RCC 7860 (cell line): ENCODE data around the gene MCOLN2.
"Not testable (repeated sequence)": the region's sequence is repeated elsewhere in the genome, so short reads cannot be mapped to it uniquely, and the experiment has no call there.

Experiments used
- DNase-seq: peaks from one replicate; pipeline ENCODE4 v3.0.0-alpha.2; 2015; ENCODE audit warnings: low spot score
- FAIRE-seq: peaks from 2 replicates; lab custom pipeline; 2012; peaks lifted over from hg19 to GRCh38; lab: Jason Lieb, UNC

Gene MCOLN2

DNA sequence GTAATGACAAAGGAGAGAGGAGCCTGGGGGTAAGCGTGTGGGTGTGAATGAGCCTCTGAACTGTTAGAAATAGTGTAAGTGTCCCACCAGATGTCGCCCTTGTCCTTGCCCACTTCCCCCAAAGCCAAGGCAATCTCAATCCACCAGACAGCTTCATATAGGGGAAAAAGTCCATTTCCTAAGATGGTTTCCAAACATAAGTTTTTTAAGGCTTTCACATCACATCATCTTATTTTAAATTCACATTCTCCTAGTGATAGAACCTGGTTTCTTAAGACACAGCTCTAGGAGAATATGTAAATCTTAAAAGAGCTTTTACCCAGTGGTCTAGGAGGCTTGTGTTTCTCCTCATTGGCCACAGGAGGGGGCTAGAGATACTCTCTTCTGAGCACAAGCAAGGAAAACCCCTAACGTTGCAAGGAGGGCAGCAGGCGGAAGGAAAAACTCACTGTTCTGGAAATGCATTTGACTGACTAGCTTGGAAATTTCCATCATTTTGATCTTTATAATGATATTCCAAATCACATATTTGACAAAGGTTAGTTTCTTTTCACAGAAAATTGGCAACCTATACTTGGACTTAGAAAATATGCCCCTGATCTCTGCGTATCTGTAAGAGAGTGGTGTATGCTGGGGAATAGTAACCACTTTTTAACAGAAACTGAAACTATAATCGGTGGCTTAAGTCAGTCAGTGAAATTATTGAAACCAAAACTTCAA, 52.0 kb downstream of the MCOLN2 start:
- peak; percentile 79 for FAIRE-seq

GRCh38 chr1:84941843-84942242, 55.1 kb downstream of the MCOLN2 start:
- FAIRE-seq: no peak
- no peak for DNase-seq

More for the DNA sequence above, 52.0 kb downstream of the MCOLN2 start:
- DNase-seq: peak; percentile 86

DNA sequence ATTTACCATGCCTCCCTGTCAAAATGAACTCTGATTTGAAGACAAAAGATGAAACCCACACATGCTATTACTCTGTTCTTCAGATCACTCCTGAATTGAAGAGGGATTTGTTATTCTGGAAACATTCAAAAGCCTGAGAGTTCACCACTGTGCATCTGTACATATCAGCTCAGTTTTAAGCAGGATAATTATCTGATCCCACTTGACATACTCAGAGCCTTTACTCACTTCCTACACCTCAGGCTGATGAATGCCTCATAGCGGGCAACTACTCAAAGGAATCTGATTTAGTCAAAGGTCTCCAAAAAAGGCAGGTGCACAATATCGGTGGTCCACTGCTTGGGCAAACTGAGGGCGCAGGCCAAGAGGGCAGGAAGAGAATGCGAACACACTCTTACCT, 56.4 kb downstream of the MCOLN2 start:
- DNase-seq: no peak
- no peak for FAIRE-seq

DNA sequence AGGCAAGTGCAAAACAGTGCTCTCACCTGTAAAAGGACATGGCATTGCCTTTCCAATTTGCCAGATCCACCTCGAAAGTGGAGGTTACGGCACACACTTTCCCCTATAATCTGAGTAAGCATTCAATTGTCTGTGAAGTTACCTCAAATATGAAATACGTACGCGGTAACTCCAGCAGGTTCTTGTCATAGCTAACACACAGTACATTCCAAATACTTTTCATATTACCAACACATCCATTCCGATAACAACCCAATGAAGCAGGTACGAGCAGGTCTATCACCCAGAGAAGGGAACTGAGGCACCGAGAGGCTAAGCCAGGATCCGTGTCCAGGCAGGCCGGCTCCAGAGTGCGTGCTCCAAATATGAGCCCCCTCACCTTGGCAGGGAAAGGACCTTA, 57.2 kb downstream of the MCOLN2 start:
- DNase-seq: no peak
- no peak for FAIRE-seq

DNA sequence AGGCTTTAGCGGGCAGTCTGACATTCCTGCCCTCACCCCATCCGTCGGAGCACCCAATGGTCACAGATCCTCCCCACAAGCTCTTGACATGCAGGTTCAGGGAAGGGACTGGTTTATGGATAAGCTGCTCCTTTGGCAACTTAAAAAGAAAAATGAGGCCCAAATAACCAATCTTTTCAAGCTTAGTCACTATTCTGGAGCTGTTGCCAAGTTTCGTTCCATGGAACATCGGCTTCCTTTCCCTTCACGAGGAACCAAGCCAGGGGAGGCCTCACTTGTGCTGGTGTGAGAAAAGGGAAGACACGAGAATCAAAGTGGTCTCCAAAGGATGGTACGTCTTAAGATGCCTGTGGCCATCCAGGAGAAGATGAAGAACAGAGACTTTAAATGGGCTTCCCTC, 57.8 kb downstream of the MCOLN2 start:
- no peak for DNase-seq
- no peak for FAIRE-seq

DNA sequence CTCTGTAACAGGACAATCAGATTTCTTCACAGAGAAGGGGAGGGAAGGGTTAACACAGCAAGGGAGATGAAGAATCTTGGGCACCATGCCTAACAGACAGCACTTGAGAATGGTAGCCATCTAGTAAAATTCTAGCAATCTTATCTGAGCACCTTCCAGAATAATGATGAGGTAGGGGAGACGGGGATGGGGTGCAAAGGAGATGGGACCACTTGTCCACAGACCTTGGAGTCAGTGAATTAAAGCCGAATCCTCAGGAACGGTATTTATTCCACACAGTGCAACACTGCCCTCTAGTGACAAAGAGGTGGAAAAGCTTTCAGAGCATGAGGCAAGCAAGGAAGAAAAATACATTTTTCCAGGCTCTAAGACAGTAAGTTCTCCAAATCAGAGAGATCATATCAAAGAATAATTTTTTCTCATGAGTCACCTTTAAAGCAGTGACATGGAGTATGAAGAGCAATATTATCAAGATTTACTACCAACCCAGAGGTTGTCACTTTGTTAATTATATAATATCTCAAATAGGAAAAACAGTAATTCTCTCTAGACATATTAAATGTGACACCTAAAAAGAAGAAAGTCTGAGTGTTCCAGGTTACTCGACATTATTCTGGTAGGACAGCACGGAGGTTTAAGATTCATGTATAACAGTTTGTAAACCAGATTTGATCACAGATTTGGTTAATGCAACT, 60.6 kb downstream of the MCOLN2 start:
- FAIRE-seq: peak; percentile 69
- DNase-seq: peak; percentile 44

DNA sequence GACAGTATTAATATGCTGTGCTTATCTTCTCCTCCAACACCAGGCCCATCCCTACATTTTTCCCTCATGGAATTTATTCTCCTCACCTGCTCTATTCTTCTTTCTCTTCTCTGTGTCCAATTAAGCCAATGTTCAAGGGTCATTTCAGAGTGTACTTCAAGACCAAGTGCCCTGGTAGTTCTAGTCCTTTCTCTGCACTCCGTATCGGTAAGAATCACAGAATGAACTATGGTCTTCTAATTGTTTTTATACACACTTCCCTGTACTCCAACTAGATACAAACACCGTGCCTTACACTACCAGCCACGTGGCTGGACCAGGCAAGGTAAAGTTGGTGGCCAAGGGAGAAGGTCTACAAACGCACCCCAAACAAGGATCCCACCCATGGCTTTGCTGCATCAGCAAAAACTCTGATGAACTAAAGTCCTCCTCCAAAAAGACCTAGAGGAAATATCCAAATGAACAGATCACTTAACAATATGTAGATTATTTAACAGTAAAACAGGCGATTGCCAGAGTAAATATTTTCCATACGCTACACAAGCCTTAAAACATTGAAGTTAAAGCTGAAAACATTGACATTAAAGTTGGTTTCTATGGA, 63.8 kb downstream of the MCOLN2 start:
- no peak for FAIRE-seq

DNA sequence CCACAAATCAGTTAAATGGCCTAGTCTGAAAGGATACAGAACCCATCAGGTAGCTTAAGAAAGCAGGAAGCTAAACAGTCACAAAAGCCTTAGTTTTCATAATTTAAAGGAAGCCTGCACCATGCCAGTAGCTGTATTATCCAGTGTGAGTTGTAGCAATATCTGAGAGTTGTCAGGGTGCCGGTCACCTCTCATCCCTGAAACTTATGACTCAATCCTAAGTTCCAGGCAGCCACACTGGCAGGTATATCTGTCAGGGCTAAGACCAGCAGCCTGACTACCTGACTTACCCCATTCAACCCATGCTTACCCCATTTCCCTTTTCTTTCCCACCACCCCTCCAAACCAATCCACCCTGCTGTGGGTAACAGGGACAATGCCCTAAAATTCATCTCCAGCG, 66.1 kb downstream of the MCOLN2 start:
- no peak for DNase-seq
- no peak for FAIRE-seq

More for the DNA sequence above, 63.8 kb downstream of the MCOLN2 start:
- DNase-seq: no peak

GRCh38 chr1:84930329-84930728, 66.6 kb downstream of the MCOLN2 start:
- no peak for DNase-seq
- FAIRE-seq: no peak

DNA sequence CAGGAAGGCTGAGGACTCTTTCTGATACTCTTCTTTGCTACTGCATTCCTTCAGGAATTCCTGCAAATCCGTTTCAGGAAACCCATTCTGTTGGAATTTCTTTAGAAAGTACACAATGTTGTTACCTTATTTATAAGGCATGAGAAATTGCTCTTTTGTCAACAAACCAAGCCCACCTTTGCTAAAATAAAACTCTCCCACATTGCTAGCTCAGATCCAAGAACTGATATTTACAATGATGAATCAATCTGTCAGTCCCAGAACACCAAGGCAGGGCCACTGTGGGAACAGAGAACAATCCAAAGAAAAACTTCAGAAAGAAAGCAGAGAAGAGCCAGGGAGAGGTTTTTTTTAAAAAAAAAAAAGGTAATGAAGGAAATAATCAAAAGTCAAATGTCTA, 67.3 kb downstream of the MCOLN2 start:
- DNase-seq: no peak
- FAIRE-seq: no peak

- DNase-seq: no peak
- no peak for FAIRE-seq
Observed at GRCh38 chr1:84928979-84929378, 67.9 kb downstream of the MCOLN2 start.

- FAIRE-seq: no peak
Observed at GRCh38 chr1:84923317-84923716, 73.6 kb downstream of the MCOLN2 start.

DNA sequence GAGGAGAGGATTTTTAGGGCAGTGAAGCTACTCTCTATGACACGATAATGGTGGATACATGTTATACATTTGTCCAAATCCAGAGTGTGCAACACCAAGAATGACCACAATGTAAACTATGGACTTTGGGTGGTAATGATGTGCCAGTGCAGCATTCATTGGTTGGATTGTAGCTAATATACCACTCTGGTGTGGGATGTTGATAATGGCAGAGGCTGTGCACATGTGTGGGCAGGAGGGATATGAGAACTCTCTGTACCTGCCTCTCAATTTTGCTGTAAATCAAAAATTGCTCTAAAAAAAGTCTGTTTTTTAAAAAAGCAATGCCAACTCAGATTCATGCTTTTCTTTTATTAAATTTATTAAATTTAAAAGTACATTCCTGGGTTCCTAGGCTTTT, 76.8 kb downstream of the MCOLN2 start:
- FAIRE-seq (no peak), DNase-seq (no peak)

More at GRCh38 chr1:84923317-84923716, 73.6 kb downstream of the MCOLN2 start:
- no peak for DNase-seq

GRCh38 chr1:84919461-84919970, 77.4 kb downstream of the MCOLN2 start:
- DNase-seq: no peak

GRCh38 chr1:84918726-84919336, 78.1 kb downstream of the MCOLN2 start:
- no peak for FAIRE-seq

More at GRCh38 chr1:84919461-84919970, 77.4 kb downstream of the MCOLN2 start:
- FAIRE-seq: no peak

GRCh38 chr1:84916897-84917296, 80.0 kb downstream of the MCOLN2 start:
- DNase-seq: no peak
- FAIRE-seq: no peak

More at GRCh38 chr1:84918726-84919336, 78.1 kb downstream of the MCOLN2 start:
- peak; percentile 45 for DNase-seq

- peak; percentile 97 for FAIRE-seq
- peak; percentile 87 for DNase-seq
Observed at GRCh38 chr1:84913555-84913892, 83.4 kb downstream of the MCOLN2 start.

DNA sequence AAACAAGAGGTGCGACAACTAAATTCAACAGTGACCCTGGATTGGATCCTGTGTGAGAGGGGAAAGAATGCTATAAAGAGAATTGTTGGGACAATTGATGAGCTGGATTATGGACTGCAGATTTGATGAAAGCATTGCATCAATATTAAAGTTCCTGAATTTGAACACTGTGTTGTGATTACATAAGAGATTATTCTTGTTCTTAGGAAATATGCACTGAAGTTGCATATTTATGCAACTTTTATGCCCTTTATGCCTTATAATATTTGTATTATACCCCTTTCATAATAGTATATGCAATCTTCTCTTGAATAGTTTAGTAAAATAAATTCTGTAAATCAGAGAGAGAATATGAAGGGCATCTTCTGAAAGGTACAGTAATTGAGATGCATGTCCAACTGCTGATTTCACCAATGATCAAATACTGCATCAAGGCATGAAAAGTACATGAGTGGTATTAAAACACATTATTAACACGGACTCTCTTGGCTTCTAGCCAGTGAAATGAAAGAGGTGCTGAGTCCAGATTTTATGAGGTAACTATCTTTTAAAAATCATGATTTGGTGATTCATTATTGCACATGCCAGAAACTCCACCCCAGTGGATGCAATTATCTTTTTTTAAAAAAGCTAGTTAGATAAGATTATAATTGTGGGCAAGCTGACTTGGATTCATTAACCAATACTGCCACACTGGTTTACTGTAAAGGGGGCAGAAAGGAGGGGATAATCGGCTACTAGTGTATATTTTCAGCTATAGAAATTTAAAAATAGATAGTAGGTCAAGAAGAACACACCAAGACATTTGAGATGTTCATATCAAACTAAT, 84.0 kb downstream of the MCOLN2 start:
- DNase-seq: peak; percentile 19
- FAIRE-seq: no peak

GRCh38 chr1:84908746-84909464, 88.0 kb downstream of the MCOLN2 start:
- not testable (repeated sequence) for DNase-seq

More at GRCh38 chr1:84908746-84909464, 88.0 kb downstream of the MCOLN2 start:
- not testable (repeated sequence) for FAIRE-seq
